Transverse colon (tissue), 4 donors: ENCODE results near the gene ALMS1.

ENCODE experiments used
- POLR2A ChIP-seq: fragments of 450-650 bp; IDR thresholded peaks from one replicate; pipeline ENCODE4 v1.6.1; 2016; ENCODE audit warnings: antibody characterized with exemption, mild to moderate bottlenecking, moderate library complexity
- POLR2AphosphoS5 ChIP-seq, 3 donors: sonication (generic); formaldehyde crosslinking; IDR thresholded peaks; one replicate each; pipeline ENCODE4 v1.6.1; 2016; ENCODE audit warnings: antibody characterized with exemption in 3 of 3
- TF ChIP-seq, protein P1 (sequence below), 5 experiments: fragments of 200-600 bp in 3 of 5; fragments of 450-650 bp in 2 of 5; sonication (generic) in 3 of 5; IDR thresholded peaks; 1 replicate in 2 of 5; 2 replicates in 3 of 5; pipeline ENCODE4 v1.5.1; 2016 to 2017; ENCODE audit warnings: antibody characterized with exemption in 5 of 5, inconsistent platforms in 3 of 5, mild to moderate bottlenecking in 2 of 5, moderate library complexity in 1 of 5

DNA sequence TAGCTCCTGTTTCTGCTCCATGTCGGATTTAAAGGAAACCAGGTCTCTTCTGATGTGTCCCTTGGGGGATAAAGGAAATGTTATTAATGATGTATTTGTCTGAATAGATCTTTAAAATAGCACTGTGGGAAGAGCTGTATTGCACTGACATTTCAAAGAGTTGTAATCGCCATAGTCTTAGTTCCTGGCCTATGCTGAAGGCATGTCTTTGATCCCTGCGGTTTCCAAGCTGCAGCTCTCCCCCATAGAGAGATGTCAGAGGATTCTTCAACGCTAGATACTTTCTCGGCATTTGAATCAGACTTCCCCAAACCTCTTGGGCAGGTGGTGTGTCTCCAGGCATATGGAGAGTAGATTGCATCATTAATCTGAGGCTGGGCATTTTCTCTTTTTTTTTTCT, 216.1 kb downstream of the ALMS1 start:
- TF ChIP-seq, protein P1, sequence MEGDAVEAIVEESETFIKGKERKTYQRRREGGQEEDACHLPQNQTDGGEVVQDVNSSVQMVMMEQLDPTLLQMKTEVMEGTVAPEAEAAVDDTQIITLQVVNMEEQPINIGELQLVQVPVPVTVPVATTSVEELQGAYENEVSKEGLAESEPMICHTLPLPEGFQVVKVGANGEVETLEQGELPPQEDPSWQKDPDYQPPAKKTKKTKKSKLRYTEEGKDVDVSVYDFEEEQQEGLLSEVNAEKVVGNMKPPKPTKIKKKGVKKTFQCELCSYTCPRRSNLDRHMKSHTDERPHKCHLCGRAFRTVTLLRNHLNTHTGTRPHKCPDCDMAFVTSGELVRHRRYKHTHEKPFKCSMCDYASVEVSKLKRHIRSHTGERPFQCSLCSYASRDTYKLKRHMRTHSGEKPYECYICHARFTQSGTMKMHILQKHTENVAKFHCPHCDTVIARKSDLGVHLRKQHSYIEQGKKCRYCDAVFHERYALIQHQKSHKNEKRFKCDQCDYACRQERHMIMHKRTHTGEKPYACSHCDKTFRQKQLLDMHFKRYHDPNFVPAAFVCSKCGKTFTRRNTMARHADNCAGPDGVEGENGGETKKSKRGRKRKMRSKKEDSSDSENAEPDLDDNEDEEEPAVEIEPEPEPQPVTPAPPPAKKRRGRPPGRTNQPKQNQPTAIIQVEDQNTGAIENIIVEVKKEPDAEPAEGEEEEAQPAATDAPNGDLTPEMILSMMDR (IDR thresholded peaks at IDR 0.05): no peak
- no peak for TF ChIP-seq POLR2A
- no peak for TF ChIP-seq POLR2AphosphoS5 (IDR thresholded peaks at IDR 0.05)
